Neuronal stem cell (in vitro differentiated cells): ENCODE data around the gene XPOT.

Source experiments
- DNase-seq: peaks from one replicate; pipeline ENCODE4 v3.0.0-alpha.2; 2013; ENCODE audit warnings: low spot score
- H2AFZ ChIP-seq: one replicate; pipeline ENCODE4 v1.6.1; 2013; ENCODE audit warnings: mild to moderate bottlenecking, low read length, inconsistent platforms
- H2AK5ac ChIP-seq: 2 replicates; pipeline ENCODE4 v1.6.1; 2013; ENCODE audit warnings: low read depth, mild to moderate bottlenecking, inconsistent platforms, low read length, moderate library complexity, mixed read lengths
- H2BK120ac ChIP-seq: 2 replicates; pipeline ENCODE4 v1.6.1; 2013; ENCODE audit warnings: low read depth, mild to moderate bottlenecking, inconsistent platforms, low read length, moderate library complexity, mixed read lengths
- H2BK12ac ChIP-seq: one replicate; pipeline ENCODE4 v1.6.1; 2013; ENCODE audit warnings: low read length, inconsistent platforms
- H2BK15ac ChIP-seq: 2 replicates; pipeline ENCODE4 v1.6.1; 2013; ENCODE audit warnings: mild to moderate bottlenecking, low read length, inconsistent platforms, mixed read lengths
- H2BK5ac ChIP-seq: one replicate; pipeline ENCODE4 v1.6.1; 2013; ENCODE audit warnings: inconsistent platforms, mild to moderate bottlenecking, low read length, moderate library complexity
- H3K14ac ChIP-seq: one replicate; pipeline ENCODE4 v1.6.1; 2013; ENCODE audit warnings: low read length, inconsistent platforms
- H3K18ac ChIP-seq: 2 replicates; pipeline ENCODE4 v1.6.1; 2013; ENCODE audit warnings: low read length, inconsistent platforms
- H3K23ac ChIP-seq: 2 replicates; pipeline ENCODE4 v1.6.1; 2013; ENCODE audit warnings: low read depth, mild to moderate bottlenecking, mixed read lengths, low read length, inconsistent platforms; ENCODE audit not compliant: poor library complexity
- H3K27ac ChIP-seq: replicated peaks from 3 replicates; pipeline ENCODE4 v1.5.1; 2013; ENCODE audit warnings: low read length, inconsistent platforms
- H3K27me3 ChIP-seq, 3 experiments: 2 replicates each; pipeline ENCODE4 v1.6.1; 2013; ENCODE audit warnings: low read length in 3 of 3, mild to moderate bottlenecking in 2 of 3, inconsistent platforms in 1 of 3, low read depth in 1 of 3, mixed read lengths in 1 of 3, moderate library complexity in 1 of 3; ENCODE audit not compliant: control insufficient read depth in 3 of 3, insufficient read depth in 3 of 3
- H3K36me3 ChIP-seq, 2 donors: replicated peaks in 1 of 2; 2 replicates each; pipeline ENCODE4 v1.6.1; 2013; ENCODE audit warnings: low read length in 2 of 2; ENCODE audit not compliant: control insufficient read depth in 2 of 2, insufficient read depth in 2 of 2
- H3K4ac ChIP-seq: 2 replicates; pipeline ENCODE4 v1.6.1; 2013; ENCODE audit warnings: inconsistent platforms, mild to moderate bottlenecking, low read length, moderate library complexity
- H3K4me1 ChIP-seq, 2 donors: 1 replicate in 1 of 2; 2 replicates in 1 of 2; pipeline ENCODE4 v1.6.1; 2013; ENCODE audit warnings: low read length in 2 of 2, low read depth in 1 of 2; ENCODE audit not compliant: control insufficient read depth in 2 of 2, insufficient read depth in 1 of 2
- H3K4me2 ChIP-seq: one replicate; pipeline ENCODE4 v1.6.1; 2013; ENCODE audit warnings: mild to moderate bottlenecking, low read length, inconsistent platforms; ENCODE audit not compliant: insufficient read depth, poor library complexity, severe bottlenecking
- H3K4me3 ChIP-seq, 2 donors: 2 replicates each; pipeline ENCODE4 v1.5.1; 2013; ENCODE audit warnings: low read length in 2 of 2, mild to moderate bottlenecking in 2 of 2, inconsistent platforms in 1 of 2, moderate library complexity in 1 of 2
- H3K79me1 ChIP-seq: one replicate; pipeline ENCODE4 v1.6.1; 2013; ENCODE audit warnings: low read depth, mild to moderate bottlenecking, inconsistent platforms, low read length, moderate library complexity
- H3K9ac ChIP-seq: one replicate; pipeline ENCODE4 v1.6.1; 2013; ENCODE audit warnings: mild to moderate bottlenecking, low read depth, low read length, inconsistent platforms; ENCODE audit not compliant: poor library complexity
- H3K9me3 ChIP-seq, 2 donors: replicated peaks in 1 of 2; 2 replicates each; pipeline versions ENCODE3 to v1.6.1; 2013; ENCODE audit warnings: low read length in 2 of 2, mild to moderate bottlenecking in 2 of 2, inconsistent platforms in 1 of 2, low read depth in 1 of 2, mixed read lengths in 1 of 2, moderate library complexity in 1 of 2; ENCODE audit not compliant: control insufficient read depth in 2 of 2, insufficient read depth in 1 of 2
- H4K8ac ChIP-seq: one replicate; pipeline ENCODE4 v1.6.1; 2013; ENCODE audit warnings: low read depth, mild to moderate bottlenecking, inconsistent platforms, low read length, moderate library complexity
- H4K91ac ChIP-seq: one replicate; pipeline ENCODE4 v1.6.1; 2013; ENCODE audit warnings: low read length, low read depth, mild to moderate bottlenecking, inconsistent platforms; ENCODE audit not compliant: poor library complexity
- WGBS, 2 donors: extraction: QIAGEN DNeasy Blood & Tissue Kit; methylation state at CpG; one replicate each; pipeline ENCODE4 v1.1.7; 2013; ENCODE audit warnings: missing lambda C conversion rate in 2 of 2, mixed read lengths in 1 of 2; ENCODE audit not compliant: insufficient read length in 2 of 2, insufficient replicate concordance in 1 of 2; ENCODE audit errors: extremely low coverage in 2 of 2; 5-methylcytosine and 5-hydroxymethylcytosine counted together

The XPOT gene

GRCh38 chr12:64418209-64418608 lies 14.0 kb downstream of the XPOT start:
- H3K79me1 ChIP-seq, result no peaks in the 10 kb centered on the region
- no peak overlapping the region for H2BK120ac ChIP-seq
- no peak overlapping the region for H3K14ac ChIP-seq
- no peak overlapping the region for H2AK5ac ChIP-seq
- H2BK5ac ChIP-seq, result no peak overlapping the region
- H3K4me1 ChIP-seq, result no peaks in the 10 kb centered on the region
- H4K8ac ChIP-seq, result no peak overlapping the region
- no peak for DNase-seq
- H3K18ac ChIP-seq, result no peak overlapping the region
- no peak overlapping the region for H2BK15ac ChIP-seq
- H3K27me3 ChIP-seq, result no peaks in the 10 kb centered on the region
- H3K9me3 ChIP-seq, result no peaks in the 10 kb centered on the region
- H3K9ac ChIP-seq, result no peak overlapping the region
- H3K4me3 ChIP-seq, result no peak overlapping the region
- no peak overlapping the region for H3K27ac ChIP-seq
- H2BK12ac ChIP-seq, result no peak overlapping the region
- H3K23ac ChIP-seq, result no peak overlapping the region
- H3K4me2 ChIP-seq, result no peak overlapping the region
- no peak overlapping the region for H4K91ac ChIP-seq
- no peak overlapping the region for H3K4ac ChIP-seq
- H3K36me3 ChIP-seq, result peaks cover 20 to 99% of the 10 kb centered on the region in 2 donors
- H2AFZ ChIP-seq, result no peak overlapping the region

DNA sequence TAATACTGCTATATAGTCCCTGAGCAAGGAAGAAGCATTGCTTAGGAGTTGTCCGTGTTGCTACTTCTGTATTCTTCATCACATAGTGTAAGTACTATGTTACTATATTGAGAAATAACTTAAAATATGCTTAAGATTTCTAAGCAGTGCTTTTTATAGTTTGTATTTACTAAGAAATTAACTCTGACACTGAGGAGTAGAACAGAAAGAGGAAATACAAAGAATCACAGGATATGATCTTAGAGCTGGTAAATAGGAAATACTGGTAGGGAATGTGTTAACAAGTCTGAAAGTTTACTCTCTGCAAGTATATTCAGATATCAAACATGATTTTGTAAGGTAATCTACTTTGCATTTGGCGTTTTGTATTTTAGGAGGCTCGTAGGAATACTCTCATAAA lies 15.5 kb downstream of the XPOT start:
- no peak overlapping the region for H3K4me3 ChIP-seq
- no peak overlapping the region for H3K4ac ChIP-seq
- no peak overlapping the region for H2AFZ ChIP-seq
- no CpG with 5 or more reads among the region's 3 CpGs for WGBS, 2 donors
- H3K4me2 ChIP-seq, result no peak overlapping the region
- H3K27me3 ChIP-seq, result no peaks in the 10 kb centered on the region
- no peak overlapping the region for H3K9ac ChIP-seq
- no peak overlapping the region for H4K91ac ChIP-seq
- no peak overlapping the region for H4K8ac ChIP-seq
- peaks cover 25 to 99% of the 10 kb centered on the region in 2 donors for H3K36me3 ChIP-seq
- H3K79me1 ChIP-seq, result no peaks in the 10 kb centered on the region
- H2AK5ac ChIP-seq, result no peak overlapping the region
- no peak overlapping the region for H2BK120ac ChIP-seq
- no peaks in the 10 kb centered on the region for H3K9me3 ChIP-seq
- H3K18ac ChIP-seq, result no peak overlapping the region
- no peak overlapping the region for H3K23ac ChIP-seq
- no peak overlapping the region for H3K27ac ChIP-seq
- no peaks in the 10 kb centered on the region for H3K4me1 ChIP-seq
- H2BK5ac ChIP-seq, result no peak overlapping the region
- H2BK12ac ChIP-seq, result no peak overlapping the region
- no peak overlapping the region for H2BK15ac ChIP-seq
- DNase-seq, result no peak
- no peak overlapping the region for H3K14ac ChIP-seq

- no CpG with 5 or more reads among the region's 1 CpG for WGBS, 2 donors
- peaks cover 36 to 100% of the 10 kb centered on the region in 2 donors for H3K36me3 ChIP-seq
These were observed 23.8 kb downstream of the XPOT start for GRCh38 chr12:64427988-64428387.

DNA sequence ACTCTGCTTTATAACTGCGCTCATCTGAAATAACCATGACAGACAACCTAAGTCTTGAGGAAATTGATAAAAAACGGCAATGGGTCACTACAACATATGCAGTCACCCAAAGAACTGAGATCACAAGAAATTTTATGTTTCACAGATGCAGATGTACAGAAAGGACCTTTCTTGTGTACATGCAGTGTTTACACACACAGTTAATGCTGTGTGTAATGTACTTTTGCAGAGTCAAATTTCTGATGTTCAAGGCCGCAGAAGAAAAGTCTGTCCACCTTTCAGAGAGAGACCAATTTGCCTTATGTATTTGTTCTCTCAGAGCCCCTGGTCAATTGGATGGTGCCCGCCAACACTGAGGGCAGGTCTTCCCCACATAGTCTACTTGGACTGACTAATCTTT lies 24.8 kb downstream of the XPOT start:
- Histone ChIP-seq H3K36me3 (peaks cover 34 to 100% of the 10 kb centered on the region in 2 donors), H2BK120ac (no peak overlapping the region), H3K9me3 (no peaks in the 10 kb centered on the region), H3K4ac (no peak overlapping the region), H4K91ac (no peak overlapping the region), H2AK5ac (no peak overlapping the region), H2BK15ac (no peak overlapping the region), H2BK5ac (no peak overlapping the region), H3K14ac (no peak overlapping the region), H3K4me2 (no peak overlapping the region), H3K27ac (no peak overlapping the region), H2BK12ac (no peak overlapping the region), H3K4me3 (no peak overlapping the region), H4K8ac (no peak overlapping the region), H2AFZ (no peak overlapping the region), H3K9ac (no peak overlapping the region), H3K4me1 (no peaks in the 10 kb centered on the region), H3K27me3 (no peaks in the 10 kb centered on the region), H3K18ac (no peak overlapping the region), H3K79me1 (no peaks in the 10 kb centered on the region), H3K23ac (no peak overlapping the region)
- DNase-seq, result no peak
- no CpG with 5 or more reads among the region's 4 CpGs for WGBS, 2 donors

More at GRCh38 chr12:64427988-64428387, 23.8 kb downstream of the XPOT start:
- Histone ChIP-seq H3K18ac (no peak overlapping the region), H3K14ac (no peak overlapping the region), H3K79me1 (no peaks in the 10 kb centered on the region), H2BK12ac (no peak overlapping the region), H2BK5ac (no peak overlapping the region), H2BK15ac (no peak overlapping the region), H3K9me3 (no peaks in the 10 kb centered on the region), H4K91ac (no peak overlapping the region), H3K9ac (no peak overlapping the region), H2AK5ac (no peak overlapping the region), H4K8ac (no peak overlapping the region), H2BK120ac (no peak overlapping the region), H3K4me1 (no peaks in the 10 kb centered on the region), H3K27me3 (no peaks in the 10 kb centered on the region), H2AFZ (no peak overlapping the region), H3K4me2 (no peak overlapping the region), H3K27ac (no peak overlapping the region), H3K23ac (no peak overlapping the region), H3K4me3 (no peak overlapping the region), H3K4ac (no peak overlapping the region)
- DNase-seq, result no peak
